Stimulated activated CD4-positive, alpha-beta T cell treated with anti-CD3 and anti-CD28 coated beads, Interleukin-2, amount 100 ng/mL, for 4 hours (primary cell): ENCODE results near the gene HELQ.
A peak's percentile ranks its signal among the peaks of the same experiment; 100 is the strongest.
"Not testable (repeated sequence)": the region's sequence is repeated elsewhere in the genome, so short reads cannot be mapped to it uniquely, and the experiment has no call there.

Experiments used
- DNase-seq: peaks from one replicate; pipeline ENCODE4 v3.0.0-alpha.2; 2020; ENCODE audit warnings: low read depth

HELQ gene

GRCh38 chr4:83455281-83456183, at the start of gene HELQ, which contains the start of gene MRPS18C:
Gene HELQ, minus strand, starts transcription at chr4:83455823. Its CDS starts 130 bp downstream, at chr4:83455693.
Gene MRPS18C, plus strand, starts transcription at chr4:83456058. Its CDS starts 20 bp downstream, at chr4:83456078.
- peak; percentile 94 for DNase-seq

GRCh38 chr4:83504996-83505395, 49.4 kb upstream of the HELQ start:
- DNase-seq = no peak

- no peak for DNase-seq
Observed at GRCh38 chr4:83504503-83504902, 48.9 kb upstream of the HELQ start.

- peak; percentile 13 for DNase-seq
Observed at GRCh38 chr4:83503974-83504373, 48.4 kb upstream of the HELQ start.

GRCh38 chr4:83501671-83502070, 46.0 kb upstream of the HELQ start:
- DNase-seq = not testable (repeated sequence)

- no peak for DNase-seq
Observed at GRCh38 chr4:83498187-83498586, 42.6 kb upstream of the HELQ start.

GRCh38 chr4:83496085-83496917, 40.7 kb upstream of the HELQ start:
- not testable (repeated sequence) for DNase-seq

- DNase-seq = no peak
Observed at GRCh38 chr4:83490876-83491450, 35.3 kb upstream of the HELQ start.

GRCh38 chr4:83489711-83490326, 34.2 kb upstream of the HELQ start:
- no peak for DNase-seq

- DNase-seq = no peak
Observed at GRCh38 chr4:83486457-83487129, 31.0 kb upstream of the HELQ start.

- peak; percentile 91 for DNase-seq
Observed at GRCh38 chr4:83484500-83485461, 29.2 kb upstream of the HELQ start, which contains the start of gene ABRAXAS1. Gene ABRAXAS1, minus strand, starts transcription at chr4:83485100. Its CDS starts 28 bp downstream, at chr4:83485072.

GRCh38 chr4:83473966-83474365, 18.3 kb upstream of the HELQ start:
- no peak for DNase-seq

- no peak for DNase-seq
Observed at GRCh38 chr4:83473423-83473822, 17.8 kb upstream of the HELQ start.

GRCh38 chr4:83456184-83456501, 520 bp upstream of the HELQ start:
- DNase-seq = no peak

- no peak for DNase-seq
Observed at GRCh38 chr4:83454686-83455085, 937 bp downstream of the HELQ start.

- DNase-seq = no peak
Observed at GRCh38 chr4:83449009-83449408, 6.6 kb downstream of the HELQ start.

- DNase-seq = no peak
Observed at GRCh38 chr4:83440899-83441298, 14.7 kb downstream of the HELQ start.

- no peak for DNase-seq
Observed at GRCh38 chr4:83440148-83440814, 15.3 kb downstream of the HELQ start.

GRCh38 chr4:83438719-83439118, 16.9 kb downstream of the HELQ start:
- no peak for DNase-seq

- no peak for DNase-seq
Observed at GRCh38 chr4:83436680-83437079, 18.9 kb downstream of the HELQ start.
